ENCODE results near the gene OSBP. TPM values are rescaled to one million over a fixed set of nuclear protein-coding genes. Genes with fewer than 3 reads are reported as not detected.

OSBP gene
- total RNA-seq, 1 experiment from 2014 or later, result 36.3 TPM

- Histone ChIP-seq H3K9me3 (ENCODE audit: low read length) (no peaks in the 10 kb centered on the region), H3K27ac (ENCODE audit: low read length) (no peak overlapping the region), H3K9me2 (replicated peaks; ENCODE audit: low read length) (no peaks in the 10 kb centered on the region), H4K20me1 (ENCODE audit: low read length) (no peaks in the 10 kb centered on the region), H3K4me2 (ENCODE audit: low read length) (no peak overlapping the region), H3K27me3 (ENCODE audit: low read length) (peaks cover 23% of the 10 kb centered on the region), H3K79me2 (ENCODE audit: low read length) (no peaks in the 10 kb centered on the region), H3K9ac (ENCODE audit: low read length) (no peak overlapping the region), H3F3A (ENCODE audit: low read length, unreplicated experiment) (no peaks in the 10 kb centered on the region), H3K4me3 (ENCODE audit: low read length) (no peak overlapping the region), H3K36me3 (ENCODE audit: low read depth, low read length) (no peaks in the 10 kb centered on the region), H2AFZ (ENCODE audit: low read length) (no peak overlapping the region), H3K4me1 (ENCODE audit: insufficient read depth, low read length) (no peaks in the 10 kb centered on the region)
- no peak for ATAC-seq
- no TSS peak for BruUV-seq (replicated peaks)
- POLR2A ChIA-PET (ENCODE audit: unreplicated experiment), result no interaction called here
- intact Hi-C loops (cut with micrococcal nuclease), result no loop called here
- CTCF ChIA-PET, result no interaction called here
- no peak for TF ChIP-seq EZH2 (IDR thresholded peaks at IDR 0.05; ENCODE audit: low read length, unreplicated experiment)
- TF ChIP-seq CTCF (conservative IDR thresholded peaks at IDR 0.05; ENCODE audit: low read depth, low read length), result no peak
- TF ChIP-seq EZH2phosphoT487 (IDR thresholded peaks at IDR 0.05; ENCODE audit: borderline replicate concordance, low read length), result no peak
- no peak for DNase-seq
Observed at GRCh38 chr11:59528711-59529110, 86.9 kb downstream of the OSBP start.

Small RNA genes lying within 50 kb of the gene (microRNA-seq; reads per million reads assigned to microRNA genes)
- not detected for gene MIR3162 (ENCODE audit: unreplicated experiment)

Other genes with a start within 250 kb of the OSBP start
- not detected in 2 replicates for gene OR5A2, start 189.4 kb downstream of the OSBP start, total RNA-seq (2014; rRNA removed)
- not detected in 2 replicates for gene OR5A1, start 179.3 kb downstream of the OSBP start, total RNA-seq (2014; rRNA removed)
- not detected in 2 replicates for gene OR4D6, start 158.8 kb downstream of the OSBP start, total RNA-seq (2014; rRNA removed)
- not detected in 2 replicates for gene OR4D10, start 142.5 kb downstream of the OSBP start, total RNA-seq (2014; rRNA removed)
- not detected in 2 replicates for gene OR4D11, start 112.2 kb downstream of the OSBP start, total RNA-seq (2014; rRNA removed)
- not detected in 2 replicates for gene OR4D9, start 104.2 kb downstream of the OSBP start, total RNA-seq (2014; rRNA removed)
- gene PATL1, start 53.3 kb upstream of the OSBP start, total RNA-seq (2014; rRNA removed), result 18.1 and 23.1 TPM in 2 replicates
- gene OR10V1, start 98.1 kb upstream of the OSBP start, total RNA-seq (2014; rRNA removed), result not detected in 2 replicates
- gene STX3, start 139.6 kb upstream of the OSBP start, total RNA-seq (2014; rRNA removed), result 34.3 and 49.8 TPM in 2 replicates
- gene MRPL16, start 195.0 kb upstream of the OSBP start, total RNA-seq (2014; rRNA removed), result 111 and 123 TPM in 2 replicates
- not detected in 2 replicates for gene CBLIF, start 229.7 kb upstream of the OSBP start, total RNA-seq (2014; rRNA removed)